CD14-positive monocyte (primary cell): Measurements from ENCODE around the gene AGR3. TPM values are rescaled to one million over a fixed set of nuclear protein-coding genes. Genes with fewer than 3 reads are reported as not detected.

ENCODE experiments used
- DNase-seq, 3 donors: peaks; one replicate each; pipeline ENCODE4 v3.0.0-alpha.2; 2011 to 2022
- H2AFZ ChIP-seq: 2 replicates; pipeline ENCODE4 v1.6.0; 2012; ENCODE audit warnings: mild to moderate bottlenecking, low read depth, low read length, inconsistent platforms; ENCODE audit not compliant: insufficient read depth, poor library complexity, severe bottlenecking
- H3K27ac ChIP-seq, 2 donors: 1 replicate in 1 of 2; 2 replicates in 1 of 2; pipeline ENCODE4 v1.5.1; 2012 to 2013; ENCODE audit warnings: low read length in 2 of 2, control low read depth in 1 of 2, inconsistent platforms in 1 of 2, low read depth in 1 of 2, mild to moderate bottlenecking in 1 of 2
- H3K27me3 ChIP-seq, 2 donors: one replicate each; pipeline versions ENCODE4 v1.6.0 to v1.6.1; 2011 to 2013; ENCODE audit warnings: low read length in 2 of 2; ENCODE audit not compliant: control insufficient read depth in 2 of 2, insufficient read depth in 2 of 2
- H3K36me3 ChIP-seq, 2 donors: replicated peaks in 1 of 2; 1 replicate in 1 of 2; 2 replicates in 1 of 2; pipeline versions ENCODE4 v1.5.1 to v1.6.1; 2012 to 2013; ENCODE audit warnings: low read length in 2 of 2, control low read depth in 1 of 2, inconsistent platforms in 1 of 2, mild to moderate bottlenecking in 1 of 2; ENCODE audit not compliant: insufficient read depth in 2 of 2, control insufficient read depth in 1 of 2
- H3K4me1 ChIP-seq, 2 donors: 1 replicate in 1 of 2; 2 replicates in 1 of 2; pipeline versions ENCODE4 v1.5.1 to v1.6.1; 2012 to 2013; ENCODE audit warnings: low read length in 2 of 2, control low read depth in 1 of 2, inconsistent platforms in 1 of 2, mild to moderate bottlenecking in 1 of 2, moderate library complexity in 1 of 2; ENCODE audit not compliant: insufficient read depth in 2 of 2, control insufficient read depth in 1 of 2
- H3K4me2 ChIP-seq: replicated peaks from 2 replicates; pipeline ENCODE3; 2012; ENCODE audit warnings: low read length, moderate library complexity, mild to moderate bottlenecking; ENCODE audit not compliant: poor library complexity, severe bottlenecking; ENCODE audit errors: extremely low read depth
- H3K4me3 ChIP-seq, 3 experiments: fragments of 200-600 bp in 1 of 3; sonication (generic) in 1 of 3; replicated peaks in 1 of 3; 1 replicate in 2 of 3; 2 replicates in 1 of 3; pipeline ENCODE4 v1.5.1; 2011 to 2013; ENCODE audit warnings: low read length in 3 of 3, mild to moderate bottlenecking in 3 of 3, control low read depth in 2 of 3, low read depth in 2 of 3, inconsistent platforms in 1 of 3, moderate library complexity in 1 of 3
- H3K79me2 ChIP-seq: 2 replicates; pipeline ENCODE4 v1.6.0; 2012; ENCODE audit warnings: mild to moderate bottlenecking, control low read depth, inconsistent platforms, low read length, moderate library complexity; ENCODE audit not compliant: insufficient read depth
- H3K9ac ChIP-seq: 2 replicates; pipeline ENCODE4 v1.6.0; 2017; ENCODE audit warnings: low read length, mild to moderate bottlenecking; ENCODE audit not compliant: insufficient read depth, poor library complexity, severe bottlenecking
- H3K9me3 ChIP-seq, 2 donors: replicated peaks in 1 of 2; 1 replicate in 1 of 2; 2 replicates in 1 of 2; pipeline versions ENCODE4 v1.5.1 to v1.6.1; 2012 to 2013; ENCODE audit warnings: low read length in 2 of 2, control low read depth in 1 of 2; ENCODE audit not compliant: control insufficient read depth in 1 of 2, insufficient read depth in 1 of 2
- H4K20me1 ChIP-seq: 2 replicates; pipeline ENCODE4 v1.6.0; 2012; ENCODE audit warnings: mild to moderate bottlenecking, low read length, control low read depth, moderate library complexity; ENCODE audit not compliant: insufficient read depth
- H3K27ac Mint-ChIP-seq, 7 donors: one replicate each; pipeline ENCODE4 v1.8.0; 2020; ENCODE audit warnings: mild to moderate bottlenecking in 7 of 7, mixed read lengths in 7 of 7, moderate library complexity in 6 of 7, inconsistent platforms in 2 of 7
- H3K27me3 Mint-ChIP-seq, 3 donors: one replicate each; pipeline ENCODE4 v1.8.0; 2021 to 2022; ENCODE audit warnings: low read depth in 3 of 3, mild to moderate bottlenecking in 3 of 3, mixed read lengths in 3 of 3, moderate library complexity in 3 of 3, inconsistent platforms in 1 of 3
- H3K36me3 Mint-ChIP-seq, 2 donors: one replicate each; pipeline ENCODE4 v1.8.0; 2020; ENCODE audit warnings: mixed read lengths in 2 of 2, inconsistent platforms in 1 of 2, mild to moderate bottlenecking in 1 of 2
- H3K4me1 Mint-ChIP-seq: one replicate; pipeline ENCODE4 v1.8.0; 2020; ENCODE audit warnings: mild to moderate bottlenecking, mixed read lengths
- H3K4me3 Mint-ChIP-seq, 2 donors: one replicate each; pipeline ENCODE4 v1.8.0; 2020; ENCODE audit warnings: mild to moderate bottlenecking in 2 of 2, mixed read lengths in 2 of 2, moderate library complexity in 1 of 2
- H3K9me3 Mint-ChIP-seq, 7 donors: one replicate each; pipeline ENCODE4 v1.8.0; 2020 to 2022; ENCODE audit warnings: mixed read lengths in 7 of 7, mild to moderate bottlenecking in 6 of 7, moderate library complexity in 6 of 7, inconsistent platforms in 2 of 7
- CTCF ChIP-seq: fragments of 200-600 bp; IDR thresholded peaks from one replicate; pipeline ENCODE4 v1.8.0; 2022; ENCODE audit warnings: antibody characterized with exemption, mild to moderate bottlenecking
- WGBS: methylation state at CpG from one replicate; pipeline ENCODE4 v1.1.5; 2013; ENCODE audit warnings: missing lambda C conversion rate; ENCODE audit not compliant: insufficient coverage; 5-methylcytosine and 5-hydroxymethylcytosine counted together
- intact Hi-C, 2 donors: fragments of 100-400 bp; cut with micrococcal nuclease; formaldehyde crosslinking; loops; one replicate each; pipeline versions ENCODE4 v1.15.0 to v1.15.1; 2023
- polyA plus RNA-seq, 3 donors: library from polyadenylated mRNA; depleted of rRNA in 1 of 3; unstranded in 2 of 3; stranded (reverse) in 1 of 3; fragments of 300-500 nt in 2 of 3; fragments of >200 nt in 1 of 3; fragmentation: Illumina TruSeq in 2 of 3; gene quantifications; 1 replicate in 2 of 3; 2 replicates in 1 of 3; pipeline ENCODE4 v1.2.3, GENCODE V29; 2012 to 2021

Gene AGR3
- polyA plus RNA-seq, 3 donors: not detected

- H3K4me2 ChIP-seq: no peak overlapping the region
- WGBS: no CpG with 5 or more reads among the region's 1 CpG
- no peak overlapping the region for H3K27ac ChIP-seq
- H3K9ac ChIP-seq: no peak overlapping the region
- no peak overlapping the region for H2AFZ ChIP-seq
- no peaks in the 10 kb centered on the region for H3K4me1 ChIP-seq
- no peaks in the 10 kb centered on the region for H3K79me2 ChIP-seq
- intact Hi-C loops: no loop called here
- Mint-ChIP-seq H3K9me3 (peaks cover 0 to 4% (median 0%) of the 10 kb centered on the region in 7 donors), H3K27me3 (peaks cover 0 to 1% (median 0%) of the 10 kb centered on the region in 3 donors), H3K36me3 (no peaks in the 10 kb centered on the region), H3K27ac (no peak overlapping the region), H3K4me1 (no peaks in the 10 kb centered on the region), H3K4me3 (no peak overlapping the region)
- H3K27me3 ChIP-seq: no peaks in the 10 kb centered on the region
- DNase-seq: no peak
- H3K36me3 ChIP-seq: no peaks in the 10 kb centered on the region
- no peak for TF ChIP-seq CTCF
- H3K4me3 ChIP-seq: no peak overlapping the region
- no peaks in the 10 kb centered on the region for H4K20me1 ChIP-seq
- H3K9me3 ChIP-seq: no peaks in the 10 kb centered on the region
Measured at GRCh38 chr7:16838891-16839290, 42.9 kb downstream of the AGR3 start.

- Histone ChIP-seq H2AFZ (no peak overlapping the region), H3K9me3 (no peaks in the 10 kb centered on the region), H3K4me2 (no peak overlapping the region), H3K4me3 (no peak overlapping the region), H3K4me1 (no peaks in the 10 kb centered on the region), H3K9ac (no peak overlapping the region), H3K79me2 (no peaks in the 10 kb centered on the region), H3K27ac (no peak overlapping the region), H4K20me1 (no peaks in the 10 kb centered on the region), H3K27me3 (no peaks in the 10 kb centered on the region), H3K36me3 (no peaks in the 10 kb centered on the region)
- WGBS: no CpG with 5 or more reads among the region's 3 CpGs
- H3K36me3 Mint-ChIP-seq: no peaks in the 10 kb centered on the region
- no peak for TF ChIP-seq CTCF
- H3K4me3 Mint-ChIP-seq: no peak overlapping the region
- DNase-seq: no peak
- peaks cover 0 to 4% (median 0%) of the 10 kb centered on the region in 7 donors for H3K9me3 Mint-ChIP-seq
- no peaks in the 10 kb centered on the region for H3K4me1 Mint-ChIP-seq
- H3K27ac Mint-ChIP-seq: no peak overlapping the region
- intact Hi-C loops: no loop called here
- H3K27me3 Mint-ChIP-seq: peaks cover 0 to 1% (median 0%) of the 10 kb centered on the region in 3 donors
Measured at GRCh38 chr7:16838386-16838785, 43.4 kb downstream of the AGR3 start.
